ENCODE data around the gene MMAB. TPM values are rescaled to one million over a fixed set of nuclear protein-coding genes. Genes with fewer than 3 reads are reported as not detected.

Gene MMAB
- 10 to 100 TPM; 31.0 to 51.3 TPM for total RNA-seq
- long read RNA-seq, full-length matches to known transcripts: 27 of 40 reads
- long read RNA-seq, partial matches to known transcripts: 3 of 40 reads
- long read RNA-seq, other reads (novel, unspliced or antisense): 10 of 40 reads

DNA sequence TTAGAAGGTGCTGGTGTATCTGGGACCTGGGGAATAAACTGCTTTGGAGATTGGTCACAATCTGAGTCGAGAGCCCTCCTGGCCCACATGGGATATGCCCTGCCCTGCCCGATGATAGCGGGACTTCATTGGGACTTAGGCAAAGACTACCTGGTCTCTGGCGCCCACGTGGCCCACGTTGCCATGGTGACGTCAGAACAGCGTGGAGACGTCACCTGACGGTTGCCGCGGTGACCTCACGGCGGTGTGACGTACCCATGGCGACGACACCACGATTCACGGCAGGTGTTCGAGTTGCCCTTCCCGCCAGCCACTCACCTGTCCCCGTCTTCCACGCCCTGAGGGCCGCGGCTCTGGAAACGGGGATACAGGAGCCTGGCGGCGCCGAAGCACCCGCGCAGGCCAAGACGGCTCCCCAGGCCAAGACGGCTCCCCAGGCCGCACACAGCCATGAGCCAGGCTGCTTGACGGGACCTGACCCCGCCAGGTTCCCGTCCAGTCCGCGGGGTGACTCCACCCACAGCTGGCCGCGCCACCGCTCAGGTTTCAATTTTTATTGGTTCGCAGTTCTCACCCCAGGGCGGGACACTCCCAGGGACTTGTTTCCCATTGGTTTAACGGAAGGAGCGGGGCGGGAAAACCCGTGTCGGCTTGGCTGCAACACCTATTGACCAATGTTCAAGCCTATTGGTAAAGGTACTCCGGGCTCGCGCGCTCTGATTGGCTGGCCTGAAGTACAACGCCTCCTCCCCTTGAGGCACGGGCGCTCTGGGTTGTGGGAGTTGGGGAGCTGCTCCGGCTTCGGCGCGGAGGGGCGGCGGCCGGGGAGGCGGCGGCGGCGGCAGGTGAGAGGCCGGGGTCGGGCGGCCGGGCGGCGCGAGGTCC is at the start of gene MMAB, which contains the start of gene MVK:
Gene MMAB, minus strand, starts transcription at position 476 of the 885 bp plus-strand sequence. Its CDS starts 24 bp downstream, at position 452.
Gene MVK, plus strand, starts transcription at position 766 of the 885 bp plus-strand sequence. CDS start 1,029 bp downstream, outside the sequence.
- peak; percentile 94 for ATAC-seq

DNA sequence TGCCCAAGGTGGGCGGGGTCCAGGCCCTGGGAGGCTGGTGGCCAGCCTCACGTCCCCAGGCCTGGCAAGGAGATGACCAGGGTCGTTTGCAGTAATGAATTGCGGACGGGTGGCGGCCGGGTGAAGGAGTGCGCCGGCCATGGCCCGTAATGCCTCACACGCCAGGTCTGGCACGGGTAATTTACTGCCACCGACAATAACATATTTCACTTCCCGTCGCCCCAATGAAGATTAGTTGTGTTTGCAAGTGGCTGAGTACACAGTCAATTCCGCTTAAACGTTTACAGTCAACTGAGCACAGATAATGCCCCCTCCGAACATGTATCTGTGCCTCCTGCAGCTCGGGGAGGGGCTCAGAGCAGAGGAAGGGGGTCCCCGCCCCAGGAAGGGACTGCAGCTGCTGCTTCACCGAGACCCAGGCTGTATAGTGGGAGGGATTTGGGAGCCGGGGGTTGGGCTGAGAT is 48.6 kb upstream of the MMAB start:
- intact Hi-C loops (cut with DNase I, micrococcal nuclease): no loop called here
- DNase-seq (no peak), ATAC-seq (peak; percentile 61)

More for the DNA sequence above, at the start of gene MMAB, which contains the start of gene MVK:
- peak; percentile 98 to 100 for DNase-seq
- intact Hi-C loops (cut with DNase I, micrococcal nuclease): no loop called here

DNA sequence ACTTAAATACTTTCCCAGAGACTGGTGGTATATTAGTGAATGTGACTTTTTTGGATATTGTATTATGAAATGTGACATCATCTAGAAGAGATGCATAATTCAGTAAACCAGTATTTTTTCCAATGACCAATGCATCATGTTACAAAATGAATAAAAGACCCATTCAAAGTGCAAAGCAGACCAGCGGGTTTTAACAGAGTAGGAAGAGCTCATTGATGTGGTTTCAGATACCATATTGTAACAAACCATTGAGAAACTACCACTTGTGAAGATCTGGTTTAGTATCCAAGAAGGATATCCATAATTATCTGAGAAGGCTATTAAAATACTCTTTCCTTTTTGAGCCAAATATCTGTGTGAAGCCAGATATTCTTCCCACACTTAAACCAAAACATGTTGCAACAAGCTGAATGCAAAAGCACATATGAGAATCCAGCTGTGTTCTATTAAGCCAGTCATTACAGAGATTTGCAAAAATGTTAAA is 47.9 kb upstream of the MMAB start:
- intact Hi-C loops (cut with DNase I, micrococcal nuclease): no loop called here
- DNase-seq (no peak), ATAC-seq (no peak)

DNA sequence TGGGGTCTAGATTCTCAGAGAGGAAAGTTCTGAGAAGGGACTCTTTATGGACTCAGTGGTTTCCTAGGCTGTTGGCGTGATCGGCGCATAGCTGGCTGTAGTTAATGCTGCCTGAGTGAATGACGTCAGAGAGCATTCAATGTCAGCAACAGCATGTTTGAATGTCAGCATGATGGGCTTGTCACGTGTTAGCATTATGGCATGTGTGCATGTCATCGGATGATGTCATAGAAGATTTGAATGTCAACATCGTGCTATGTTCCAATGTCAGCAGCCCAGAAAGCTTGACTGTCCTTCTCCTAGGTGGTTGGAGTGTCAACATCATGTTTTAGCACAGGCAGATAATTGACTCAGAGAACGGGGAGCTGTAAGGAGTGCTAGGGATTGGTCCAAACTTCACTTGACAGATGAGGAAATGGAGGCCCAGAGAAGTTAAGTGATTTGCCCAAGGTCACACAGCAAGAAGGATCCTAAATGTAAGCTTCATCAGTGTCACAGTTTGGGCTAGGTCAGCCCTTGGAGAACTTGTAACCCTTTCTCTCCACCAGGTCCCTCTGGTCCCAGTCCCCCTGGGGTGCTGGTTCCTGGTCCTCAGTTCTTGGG is 45.8 kb upstream of the MMAB start:
- intact Hi-C loops (cut with DNase I, micrococcal nuclease): no loop called here
- no peak for ATAC-seq
- no peak for DNase-seq

DNA sequence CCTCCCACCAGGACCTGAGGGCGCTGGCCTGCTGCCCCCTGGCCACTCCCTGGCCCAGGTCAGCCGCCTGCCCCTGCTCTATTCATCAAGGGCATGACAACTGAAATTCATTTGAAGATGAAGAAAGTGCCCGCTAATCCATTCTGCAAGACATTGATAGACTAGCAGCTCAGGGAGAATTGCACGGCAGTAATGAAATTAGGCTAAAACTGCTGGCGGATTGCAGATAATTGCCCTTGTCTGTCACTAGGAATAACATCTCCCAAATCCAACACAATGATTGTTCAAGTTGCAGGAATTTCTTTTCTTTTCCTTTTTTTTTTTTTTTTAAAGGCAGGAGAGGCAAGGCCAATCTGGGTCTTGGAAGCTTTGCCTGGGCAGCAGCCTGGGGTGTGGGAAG is 44.8 kb upstream of the MMAB start:
- intact Hi-C loops (cut with DNase I, micrococcal nuclease): no loop called here
- DNase-seq (no peak), ATAC-seq (no peak)

DNA sequence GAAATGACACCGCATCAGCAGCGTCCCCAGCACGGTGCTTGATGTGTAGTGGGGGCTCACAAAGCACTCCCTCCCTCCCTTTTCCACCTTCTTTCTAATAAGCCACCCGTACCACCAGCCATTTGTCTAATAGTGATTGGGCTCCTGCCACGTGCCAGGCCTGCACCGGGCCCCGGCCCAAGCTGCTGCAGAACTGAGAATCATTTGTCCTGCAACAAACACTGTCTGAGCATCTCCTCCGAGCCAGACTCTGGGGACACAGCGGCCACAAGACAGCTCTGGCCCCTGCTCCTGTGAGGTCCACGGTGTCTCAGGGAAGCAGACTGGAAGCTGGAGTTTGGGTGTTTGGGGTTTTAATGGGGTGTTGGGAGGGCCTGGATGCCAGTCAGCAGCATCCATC is 44.2 kb upstream of the MMAB start:
- DNase-seq (no peak), ATAC-seq (no peak)
- intact Hi-C loops (cut with DNase I, micrococcal nuclease): no loop called here

DNA sequence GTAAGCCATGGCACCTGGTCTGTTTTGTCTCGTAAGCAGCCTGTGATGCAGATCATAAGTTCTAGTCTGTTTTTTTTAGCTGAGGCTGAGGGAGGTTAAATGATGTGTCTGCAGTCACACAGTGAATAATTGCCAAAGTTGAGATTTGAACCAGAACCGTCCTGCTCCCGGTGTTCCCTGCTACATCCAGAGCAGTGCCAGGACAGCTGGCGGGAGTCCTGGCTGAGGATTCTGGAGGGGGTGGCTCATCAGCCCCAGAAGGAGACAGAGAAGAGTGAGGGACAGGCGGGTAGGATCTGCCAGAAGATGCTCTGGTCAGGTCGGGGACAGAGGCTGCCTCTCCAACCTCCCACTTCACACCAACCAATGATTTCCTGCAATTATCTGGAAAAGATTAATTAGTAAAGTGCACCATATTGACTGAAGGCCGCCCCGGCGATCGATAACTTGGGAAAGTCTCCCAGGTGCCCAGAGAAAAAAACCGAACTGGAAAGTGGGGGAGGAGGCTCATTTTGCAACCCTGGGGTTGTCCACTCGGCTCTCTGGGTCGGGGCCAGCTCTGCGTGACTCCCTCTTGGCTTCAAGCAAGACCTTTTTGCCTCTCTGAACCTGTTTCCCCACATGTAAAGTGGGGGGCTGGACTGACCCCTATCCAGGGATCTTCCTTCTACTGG is 42.4 kb upstream of the MMAB start:
- intact Hi-C loops (cut with DNase I, micrococcal nuclease): no loop called here
- no peak for ATAC-seq
- no peak for DNase-seq

DNA sequence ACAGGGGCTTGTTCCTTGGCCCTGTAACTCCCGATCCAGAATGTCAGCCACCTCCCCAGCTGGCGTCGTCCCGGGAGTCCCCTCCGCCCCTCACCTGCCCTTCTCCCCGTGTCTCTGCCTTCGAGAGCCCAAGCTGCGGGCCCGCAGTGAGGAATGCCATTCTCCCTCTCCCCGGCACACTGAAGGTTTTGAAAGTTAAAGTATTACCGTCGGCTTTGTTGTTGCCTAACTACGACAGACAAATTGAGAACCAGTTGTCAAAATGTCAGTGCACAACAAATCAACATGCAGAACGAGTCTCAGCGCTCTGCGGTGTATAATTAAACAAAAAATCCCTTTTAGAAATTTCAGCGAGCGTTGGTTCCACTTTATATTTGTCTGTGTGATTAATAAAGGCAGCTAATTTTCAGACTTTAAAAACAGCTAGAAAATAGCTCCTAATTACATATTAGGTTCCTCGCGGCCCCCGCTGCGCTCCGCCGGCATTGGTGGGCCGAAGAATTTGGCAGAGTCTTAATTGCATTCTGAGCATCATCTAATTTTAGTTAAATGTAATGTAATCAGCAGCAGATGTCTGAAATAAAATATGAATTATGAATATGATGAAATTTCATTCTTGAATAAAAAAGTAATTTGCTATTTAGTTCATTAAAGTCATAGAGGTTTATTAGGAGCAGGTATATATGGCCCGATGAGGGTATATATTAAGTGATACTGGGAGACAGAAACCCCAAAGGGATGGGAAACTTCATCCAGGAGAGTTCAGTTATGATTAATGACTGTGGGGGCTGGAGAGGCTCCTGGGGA is 40.5 kb upstream of the MMAB start:
- ATAC-seq (no peak), DNase-seq (no peak)
- intact Hi-C loops (cut with DNase I, micrococcal nuclease): no loop called here

DNA sequence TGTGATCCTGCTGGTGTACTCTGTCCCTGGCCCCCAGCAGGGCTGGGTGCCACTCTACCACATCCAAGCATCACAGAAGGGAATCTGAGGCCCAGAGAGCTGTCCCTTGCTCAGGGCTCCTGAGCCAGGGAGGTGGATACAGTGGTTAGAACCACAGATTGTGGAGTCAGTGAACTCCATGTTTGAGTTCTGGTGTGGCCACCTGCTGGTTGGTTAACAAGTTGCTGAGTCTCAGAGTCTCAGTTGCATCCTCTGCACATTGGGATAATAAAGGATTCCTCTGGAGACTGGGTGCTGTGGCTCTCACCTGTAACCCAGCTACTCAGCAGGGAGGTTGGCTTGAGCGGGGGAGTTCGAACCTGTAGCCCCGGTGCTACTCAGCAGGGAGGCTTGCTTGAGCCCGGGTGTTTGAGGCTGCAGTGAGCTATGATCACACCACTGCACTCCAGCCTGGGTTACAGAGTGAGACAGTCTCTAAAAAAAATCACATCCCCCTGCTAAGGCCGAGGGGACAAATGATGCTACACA is 39.7 kb upstream of the MMAB start:
- intact Hi-C loops (cut with DNase I, micrococcal nuclease): no loop called here
- DNase-seq (no peak), ATAC-seq (no peak)

DNA sequence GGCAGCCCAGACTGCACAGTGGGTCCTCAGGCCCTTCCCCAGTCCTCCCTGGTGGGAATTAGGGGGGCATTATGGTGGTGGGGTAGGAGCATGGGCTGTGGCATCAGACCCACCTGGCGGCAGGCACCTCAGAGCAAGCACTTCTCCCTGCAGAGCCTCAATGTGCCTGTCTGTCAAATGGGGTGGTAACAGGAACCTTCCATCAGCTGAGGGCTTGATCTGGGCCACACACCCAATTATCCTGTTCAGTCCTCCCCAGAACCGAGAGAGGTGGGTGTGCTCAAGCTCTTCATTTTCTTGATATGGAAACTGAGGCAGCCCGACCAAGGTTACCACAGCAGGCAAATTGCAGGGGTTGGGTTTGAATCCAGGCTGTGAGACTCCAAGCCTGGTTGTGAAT is 38.7 kb upstream of the MMAB start:
- intact Hi-C loops (cut with DNase I, micrococcal nuclease): no loop called here
- ATAC-seq: no peak
- DNase-seq: no peak

DNA sequence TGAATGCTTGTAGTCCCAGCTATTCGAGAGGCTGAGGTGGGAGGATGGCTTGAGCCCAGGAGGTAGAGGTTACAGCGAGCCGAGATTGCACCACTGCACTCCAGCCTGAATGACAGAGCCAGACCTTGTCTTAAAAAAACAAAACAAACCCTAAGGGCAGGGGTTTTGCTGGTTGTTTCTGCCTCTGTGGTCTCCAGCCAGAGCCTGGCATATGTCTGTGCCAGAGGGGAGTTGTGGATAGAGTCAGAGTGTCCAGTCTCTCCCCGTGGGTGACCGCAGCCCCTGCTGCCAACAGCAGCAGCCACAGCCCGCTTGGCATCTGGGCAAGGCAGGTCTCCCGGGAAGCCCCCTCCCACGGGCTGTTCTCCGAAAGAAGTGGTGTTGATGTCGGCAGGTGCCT is 37.9 kb upstream of the MMAB start:
- DNase-seq: no peak
- intact Hi-C loops (cut with DNase I, micrococcal nuclease): no loop called here
- no peak for ATAC-seq

DNA sequence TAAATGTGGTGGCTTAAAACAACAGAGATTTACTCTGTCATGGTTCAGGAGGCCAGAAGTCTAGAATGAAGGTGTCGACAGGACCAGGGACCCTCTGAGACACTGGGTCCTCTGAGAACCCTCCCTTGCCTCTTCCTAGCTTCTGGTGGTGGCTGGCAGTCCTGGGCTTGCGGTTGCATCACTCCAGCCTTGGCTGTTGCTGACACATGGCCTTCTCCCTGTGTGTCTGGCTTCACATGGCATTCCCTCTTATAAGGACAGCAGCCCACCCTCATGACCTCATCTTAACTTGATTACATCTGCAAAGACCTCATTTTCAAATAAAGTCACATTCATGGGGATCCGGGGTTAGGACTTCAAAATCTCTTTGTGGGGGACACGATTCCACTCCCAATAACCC is 37.2 kb upstream of the MMAB start:
- DNase-seq (no peak), ATAC-seq (no peak)
- intact Hi-C loops (cut with DNase I, micrococcal nuclease): no loop called here

DNA sequence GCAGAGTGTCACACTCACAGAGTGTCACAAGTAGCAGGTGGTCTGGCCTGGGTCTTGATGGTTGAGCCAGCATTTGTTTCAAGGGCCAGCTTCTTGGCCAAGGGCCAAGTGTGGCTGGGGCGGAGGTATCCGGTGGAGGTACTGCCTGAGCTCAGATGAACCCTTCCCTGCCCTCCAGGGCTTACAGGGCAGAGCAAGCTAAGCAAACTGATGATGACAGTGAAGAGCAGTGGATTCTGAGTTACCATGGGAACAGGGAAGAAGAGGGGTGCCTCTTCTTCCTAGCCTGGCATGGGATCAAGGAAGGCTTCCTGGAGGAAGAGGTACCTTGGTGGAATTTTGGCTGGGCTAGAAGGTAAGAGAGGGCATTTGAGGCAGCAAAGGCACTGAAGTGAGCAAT is 36.0 kb upstream of the MMAB start:
- DNase-seq: no peak
- intact Hi-C loops (cut with DNase I, micrococcal nuclease): no loop called here
- ATAC-seq: no peak

DNA sequence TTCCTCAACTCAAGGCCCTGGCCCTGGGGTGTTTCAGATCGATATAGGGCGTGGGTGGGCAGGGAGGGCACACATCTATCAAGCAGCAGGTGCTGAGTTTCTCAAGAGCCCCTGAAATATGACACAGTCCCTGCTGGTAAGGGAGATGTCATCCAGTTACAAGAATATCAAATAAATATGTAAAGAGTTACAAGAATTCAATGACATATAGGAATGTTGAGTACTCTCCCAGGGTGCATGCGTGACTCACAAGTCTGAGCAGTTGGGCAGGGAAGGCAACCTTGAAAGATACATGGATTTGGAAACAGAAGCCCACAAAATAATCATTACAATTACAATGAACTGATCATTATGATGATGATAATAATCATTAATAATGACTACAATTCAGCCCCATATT is 35.5 kb upstream of the MMAB start:
- intact Hi-C loops (cut with DNase I, micrococcal nuclease): no loop called here
- DNase-seq: no peak
- no peak for ATAC-seq

DNA sequence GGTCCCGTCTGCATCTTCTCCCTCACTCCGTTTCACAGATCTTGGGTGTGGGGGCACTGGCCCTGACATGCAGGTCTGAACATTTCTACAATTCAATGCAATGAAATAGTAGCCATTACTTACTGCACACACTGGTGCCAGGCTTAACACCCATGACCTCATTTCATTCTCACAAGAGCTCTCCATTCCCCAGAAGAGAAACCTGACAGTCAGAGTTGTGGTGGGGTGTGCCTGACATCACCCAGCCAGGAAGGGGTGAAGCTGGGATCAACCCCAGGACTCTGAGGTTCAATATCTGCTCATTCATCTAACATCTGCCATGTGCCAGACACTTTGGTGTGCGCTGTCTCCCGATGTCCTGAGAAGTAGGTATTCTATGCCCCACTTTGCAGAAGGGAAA is 35.0 kb upstream of the MMAB start:
- DNase-seq (no peak), ATAC-seq (no peak)

DNA sequence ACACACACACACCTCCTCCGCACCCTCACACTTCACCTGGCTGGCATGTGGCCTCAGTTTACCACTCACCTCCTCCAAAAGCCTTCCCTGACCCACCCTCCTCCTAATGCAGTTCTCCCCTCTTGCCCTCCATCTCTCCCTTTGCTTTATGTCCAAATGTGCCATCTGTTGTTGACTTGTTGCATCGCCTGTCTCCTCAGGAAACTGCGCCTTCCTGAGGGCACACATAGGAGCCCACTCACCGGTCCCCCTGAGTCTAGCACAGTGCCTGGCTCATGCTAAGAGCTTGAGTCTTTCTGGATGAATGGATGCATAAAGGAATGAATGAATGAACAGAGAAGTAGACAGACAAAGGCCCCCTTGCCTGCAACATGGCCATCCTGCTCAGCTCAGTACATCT is 34.3 kb upstream of the MMAB start:
- intact Hi-C loops (cut with DNase I, micrococcal nuclease): no loop called here
- DNase-seq (no peak), ATAC-seq (no peak)

More for the DNA sequence above, 35.0 kb upstream of the MMAB start:
- intact Hi-C loops (cut with DNase I, micrococcal nuclease): no loop called here

DNA sequence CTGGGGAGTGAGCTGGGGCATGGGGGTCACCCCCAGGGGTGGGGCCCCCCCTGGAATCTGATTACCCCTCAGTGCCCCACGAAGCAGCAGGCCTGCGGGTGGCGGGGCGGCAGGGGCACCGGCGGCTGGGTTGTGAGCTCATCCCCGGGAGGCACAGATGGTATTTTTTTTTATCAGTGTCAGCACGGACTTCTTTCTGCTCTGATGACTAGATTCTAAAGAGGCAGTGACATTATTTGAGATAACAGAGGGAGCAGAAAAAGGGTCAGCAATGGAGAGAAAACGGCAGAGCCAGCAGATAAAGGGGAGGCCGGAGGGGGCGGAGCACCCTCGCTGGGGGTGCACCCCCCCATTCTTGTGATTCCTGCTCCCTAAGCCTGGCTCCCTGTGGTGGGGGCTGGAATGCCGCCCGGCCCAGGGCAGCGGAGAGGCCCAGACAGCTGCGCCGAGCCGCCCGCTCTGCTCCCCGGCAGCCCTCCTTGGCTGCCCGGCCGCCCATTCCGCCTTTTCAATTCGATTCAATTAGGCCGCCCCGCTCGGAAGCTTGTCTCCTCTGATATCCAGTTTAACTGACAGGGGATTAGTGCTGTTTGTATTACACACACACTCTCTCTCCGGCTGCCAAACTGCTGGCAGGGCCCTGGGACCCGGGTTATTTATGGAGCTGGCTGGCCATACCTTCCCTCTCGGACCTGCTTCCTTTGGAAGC is 33.2 kb upstream of the MMAB start:
- ATAC-seq (no peak), DNase-seq (no peak)
- intact Hi-C loops (cut with DNase I, micrococcal nuclease): no loop called here

All from left colon (tissue), 2 donors.